ENCODE measurements around the gene NXN.
"Not testable (repeated sequence)": the region's sequence is repeated elsewhere in the genome, so short reads cannot be mapped to it uniquely, and the experiment has no call there.

Gene NXN

DNA sequence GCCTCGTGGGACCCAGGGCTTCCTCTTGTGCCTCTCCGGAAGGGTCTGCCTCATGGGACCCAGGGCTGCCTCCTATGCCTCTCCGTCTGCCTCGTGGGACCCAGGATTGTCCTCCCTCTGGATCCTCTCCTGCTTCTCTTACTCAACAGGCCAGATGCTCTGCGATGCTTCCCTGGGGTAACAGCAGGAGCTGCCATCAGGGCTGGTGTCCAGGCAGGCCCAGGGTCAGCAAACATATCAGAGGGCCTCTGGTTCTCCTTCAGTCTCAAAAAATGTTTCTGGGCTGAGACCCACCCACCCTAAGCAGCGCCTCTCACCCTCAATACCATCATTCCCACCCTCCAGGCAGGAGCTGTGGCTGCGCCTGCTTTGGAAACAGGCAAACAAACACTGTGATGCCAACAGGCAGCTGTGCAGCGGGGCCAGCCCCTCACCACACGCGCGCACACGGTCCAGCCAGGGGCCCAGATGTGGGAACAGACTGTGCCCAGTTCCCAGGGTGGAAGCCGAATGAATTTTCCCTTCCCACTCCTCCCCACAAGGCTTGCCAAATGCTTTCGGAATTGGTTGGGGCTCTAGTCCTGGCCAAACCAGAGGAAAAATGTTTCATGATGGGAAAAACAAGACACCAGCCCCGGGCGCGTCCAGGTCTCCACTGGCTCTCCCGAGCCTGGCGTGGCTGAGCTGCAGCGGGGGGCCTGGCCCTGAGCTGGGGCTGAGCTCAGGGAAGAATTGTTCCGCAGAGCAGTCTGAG lies 28.6 kb upstream of the NXN start:
- DNase-seq: peak in 4 of 42 donors; percentile 37 to 56 (median 52)
- intact Hi-C loops (cut with DNase I): no loop called here

DNA sequence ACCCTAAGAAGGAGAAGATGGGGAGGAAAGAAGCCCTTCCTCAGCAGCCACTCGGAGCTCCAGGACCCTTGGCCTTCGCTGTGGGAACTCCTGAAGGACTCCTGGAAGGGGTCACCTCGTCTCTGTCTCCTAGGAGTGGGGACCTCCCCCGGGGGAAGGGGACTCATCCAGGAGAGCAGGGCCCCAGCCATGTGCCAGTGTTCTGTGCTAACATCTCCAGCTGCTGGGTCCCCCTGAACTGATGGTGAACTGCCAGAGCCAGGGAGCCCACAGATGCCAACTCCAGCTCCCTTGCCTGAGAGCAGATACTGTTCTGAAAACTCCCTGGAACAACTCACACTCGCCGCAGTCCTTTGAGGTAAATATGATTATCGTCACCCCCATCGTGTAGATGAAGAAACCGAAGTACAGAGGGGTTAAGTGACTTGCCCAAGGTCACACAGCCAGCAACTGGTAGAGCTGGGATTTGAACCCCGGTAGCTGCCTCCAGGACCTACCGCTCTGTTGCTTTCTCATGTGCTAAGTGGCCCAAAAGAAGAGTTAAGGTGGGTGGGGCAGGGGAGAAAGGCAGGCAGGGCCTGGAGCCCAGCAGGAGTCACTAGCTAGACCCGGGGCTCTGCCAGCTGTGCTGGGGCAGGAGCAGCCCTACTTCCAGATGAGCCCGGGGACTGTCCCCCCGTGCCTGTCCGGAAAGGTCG lies 27.9 kb upstream of the NXN start:
- DNase-seq: no peak
- intact Hi-C loops (cut with DNase I): no loop called here

GRCh38 chr17:1006054-1006453 lies 26.5 kb upstream of the NXN start:
- no peak for DNase-seq
- intact Hi-C loops (cut with DNase I): no loop called here

- intact Hi-C loops (cut with DNase I): no loop called here
- peak in 41 of 42 donors; percentile 47 to 89 (median 72) for DNase-seq
Measured at GRCh38 chr17:1005361-1005946, 25.9 kb upstream of the NXN start.

DNA sequence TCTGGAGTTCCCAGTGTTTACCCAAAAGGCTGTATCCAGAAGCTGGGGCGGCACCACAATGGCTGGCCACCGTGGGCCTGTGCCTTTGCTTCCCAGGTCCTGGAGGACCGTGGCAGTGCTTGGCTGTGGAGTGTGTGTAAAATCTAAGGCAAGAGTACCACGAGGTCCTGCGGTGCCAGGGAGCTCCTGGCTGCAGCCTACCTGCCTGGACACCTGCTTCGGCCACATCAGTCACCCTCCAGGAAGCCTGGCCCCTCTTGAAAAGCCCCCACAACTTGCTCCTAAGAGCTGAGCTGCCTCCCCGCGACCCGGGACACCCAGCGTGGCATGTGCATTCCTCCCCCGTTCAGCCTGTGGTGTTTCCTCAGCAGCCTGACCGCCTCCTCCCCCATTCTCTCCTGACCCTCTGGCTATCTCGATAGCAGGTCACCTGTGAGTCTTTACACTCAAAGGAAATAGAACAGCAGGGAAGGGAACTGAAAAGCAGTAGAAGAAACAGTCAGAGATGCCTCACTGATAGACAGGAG lies 25.3 kb upstream of the NXN start:
- no peak for DNase-seq
- intact Hi-C loops (cut with DNase I): loop anchor here (5.0 kb wide), 1 partner anchor 37 kb away; no protein-coding TSS in a partner anchor

GRCh38 chr17:1003972-1004768 lies 24.6 kb upstream of the NXN start:
- DNase-seq: peak in 7 of 42 donors; percentile 18 to 57 (median 42)
- intact Hi-C loops (cut with DNase I): loop anchor here (5.0 kb wide), 1 partner anchor 38 kb away; no protein-coding TSS in a partner anchor

DNA sequence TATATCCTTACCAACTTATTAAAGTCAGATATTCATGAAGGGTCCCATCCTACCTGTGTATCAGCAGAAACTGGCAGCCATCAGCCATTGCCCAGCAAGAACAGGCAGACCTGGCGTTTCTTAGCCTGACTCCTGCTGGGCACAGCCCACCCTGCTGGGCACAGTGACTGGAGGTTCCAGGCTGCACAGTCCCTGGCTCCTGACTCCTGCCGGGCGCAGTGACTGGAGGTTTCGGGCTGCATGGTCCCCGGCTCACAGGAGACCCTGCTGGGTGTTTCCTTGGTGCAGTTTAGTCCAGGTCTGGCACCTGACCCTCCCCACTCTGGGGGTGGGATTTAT lies 24.0 kb upstream of the NXN start:
- intact Hi-C loops (cut with DNase I): loop anchor here (5.0 kb wide), 1 partner anchor 39 kb away; no protein-coding TSS in a partner anchor
- DNase-seq: no peak

DNA sequence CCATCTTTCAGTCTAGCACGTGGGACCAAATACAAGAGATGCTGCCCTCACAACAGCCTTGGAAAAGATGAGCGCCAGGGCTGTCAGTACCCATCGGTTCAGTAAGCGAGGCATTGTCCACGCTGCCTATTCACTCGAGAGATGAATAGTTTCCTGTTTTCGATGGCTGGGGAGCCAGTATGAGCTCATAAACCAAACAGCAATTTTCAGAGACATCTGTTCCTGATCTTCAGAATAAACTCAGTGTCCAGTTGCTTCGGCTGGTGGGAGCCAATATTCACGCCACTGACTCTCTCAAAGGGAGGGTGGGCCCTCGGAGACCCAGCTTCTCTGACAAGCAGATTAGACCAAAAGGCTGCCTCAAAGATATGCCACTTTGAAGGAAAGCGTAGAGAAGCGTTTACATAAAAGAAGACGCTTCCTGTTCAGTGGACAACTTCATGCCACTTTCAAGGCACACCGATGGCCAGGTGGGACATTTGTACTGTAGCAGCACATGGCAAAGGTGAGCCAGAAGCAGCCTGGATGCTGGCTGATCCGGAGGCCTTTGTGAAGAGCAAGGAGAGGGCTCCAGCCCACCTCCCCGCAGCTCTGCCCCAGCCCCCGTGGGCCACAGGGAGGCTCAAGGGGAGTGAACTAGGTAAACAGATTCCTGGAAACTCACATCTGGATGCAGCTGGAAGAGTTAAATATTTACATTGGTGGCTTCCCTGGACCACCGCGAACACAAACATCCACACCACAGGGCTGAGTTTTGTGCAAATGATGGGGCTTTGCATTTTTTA lies 23.4 kb upstream of the NXN start:
- intact Hi-C loops (cut with DNase I): loop anchor here (5.0 kb wide), 1 partner anchor 39 kb away; no protein-coding TSS in a partner anchor
- DNase-seq: peak in 32 of 42 donors; percentile 43 to 84 (median 64)

DNA sequence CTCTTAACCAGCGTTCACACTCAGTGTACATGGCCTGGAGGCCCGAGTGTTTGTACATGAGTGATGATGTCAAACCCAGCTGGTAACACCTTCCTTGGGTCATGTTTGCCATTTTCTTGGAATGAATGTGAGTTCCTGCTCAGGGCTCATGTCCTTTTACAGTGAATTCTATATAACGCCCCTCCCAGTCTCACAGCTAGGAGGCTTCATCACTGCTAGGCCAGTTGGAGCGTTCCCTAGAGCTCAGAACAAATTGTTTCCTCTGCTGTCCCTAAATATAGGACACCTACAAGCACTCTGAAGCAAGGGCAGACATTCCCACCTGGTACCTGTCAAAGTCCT lies 22.8 kb upstream of the NXN start:
- intact Hi-C loops (cut with DNase I): loop anchor here (5.0 kb wide), 1 partner anchor 40 kb away; no protein-coding TSS in a partner anchor
- DNase-seq: no peak

DNA sequence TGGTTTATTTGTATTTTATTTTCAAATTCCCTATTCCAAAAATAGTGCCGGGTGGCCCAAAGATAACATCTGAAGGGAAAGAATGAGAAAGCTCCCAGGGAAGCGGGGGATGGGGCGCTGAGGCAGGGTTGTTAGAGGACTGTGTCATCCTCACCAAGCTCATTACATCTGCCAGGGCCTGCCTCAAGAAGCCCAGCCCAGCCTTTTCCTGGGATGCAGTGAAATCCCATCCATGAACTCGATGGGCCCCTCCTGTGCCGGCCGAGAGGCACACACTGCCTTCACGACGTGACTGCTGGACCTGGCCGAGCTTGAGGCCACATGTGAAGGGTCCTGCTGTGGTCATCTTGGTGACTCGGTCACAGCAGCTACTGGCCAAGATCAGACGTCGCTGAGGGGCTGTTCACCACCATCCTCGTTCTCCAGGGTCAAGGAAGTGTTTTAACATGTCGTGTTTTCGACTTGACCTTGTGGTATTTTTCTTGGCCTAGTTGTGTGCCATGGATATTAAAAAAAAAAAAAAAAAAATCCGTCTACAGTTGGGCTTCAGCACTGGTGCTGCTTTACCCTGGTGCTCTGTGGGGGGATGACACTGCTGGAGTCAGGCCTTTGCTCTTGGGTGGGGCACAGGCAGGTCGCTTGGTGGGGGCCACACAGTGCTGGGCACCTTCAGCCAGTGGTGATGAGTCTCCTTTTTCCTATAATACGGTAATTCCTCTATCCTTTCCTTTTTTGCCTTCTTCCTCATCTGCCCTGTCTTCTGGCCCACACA lies 22.2 kb upstream of the NXN start:
- intact Hi-C loops (cut with DNase I): loop anchor here (5.0 kb wide), 1 partner anchor 40 kb away; no protein-coding TSS in a partner anchor
- peak in 2 of 42 donors; percentile 32 to 57 for DNase-seq

- no peak for DNase-seq
- intact Hi-C loops (cut with DNase I): loop anchor here (5.0 kb wide), 1 partner anchor 41 kb away; no protein-coding TSS in a partner anchor
Measured at GRCh38 chr17:1000597-1001461, 21.3 kb upstream of the NXN start.

DNA sequence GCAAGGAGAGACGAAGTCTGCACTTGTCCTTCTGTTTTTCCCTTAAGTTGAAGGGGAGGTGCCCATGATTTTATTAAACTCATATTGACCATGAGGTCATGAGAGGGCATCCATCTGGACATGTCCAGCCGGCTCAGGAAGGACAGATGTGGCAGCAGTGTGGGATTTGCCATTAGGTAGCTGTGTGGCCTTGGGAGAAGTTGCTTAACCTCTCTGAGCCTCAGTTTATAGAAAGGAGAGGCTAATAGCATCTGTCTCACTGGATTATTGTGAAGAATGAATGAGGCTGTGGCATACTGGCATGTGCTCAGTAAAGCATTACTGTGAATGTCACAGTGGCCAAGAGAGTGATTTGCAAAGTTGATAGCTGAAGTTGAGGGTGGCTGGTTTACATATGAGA lies 18.5 kb upstream of the NXN start:
- intact Hi-C loops (cut with DNase I): loop anchor here (5.0 kb wide), 2 partner anchors 59 to 216 kb away; partner anchors contain the start of genes GLOD4 and MRM3
- DNase-seq: no peak

DNA sequence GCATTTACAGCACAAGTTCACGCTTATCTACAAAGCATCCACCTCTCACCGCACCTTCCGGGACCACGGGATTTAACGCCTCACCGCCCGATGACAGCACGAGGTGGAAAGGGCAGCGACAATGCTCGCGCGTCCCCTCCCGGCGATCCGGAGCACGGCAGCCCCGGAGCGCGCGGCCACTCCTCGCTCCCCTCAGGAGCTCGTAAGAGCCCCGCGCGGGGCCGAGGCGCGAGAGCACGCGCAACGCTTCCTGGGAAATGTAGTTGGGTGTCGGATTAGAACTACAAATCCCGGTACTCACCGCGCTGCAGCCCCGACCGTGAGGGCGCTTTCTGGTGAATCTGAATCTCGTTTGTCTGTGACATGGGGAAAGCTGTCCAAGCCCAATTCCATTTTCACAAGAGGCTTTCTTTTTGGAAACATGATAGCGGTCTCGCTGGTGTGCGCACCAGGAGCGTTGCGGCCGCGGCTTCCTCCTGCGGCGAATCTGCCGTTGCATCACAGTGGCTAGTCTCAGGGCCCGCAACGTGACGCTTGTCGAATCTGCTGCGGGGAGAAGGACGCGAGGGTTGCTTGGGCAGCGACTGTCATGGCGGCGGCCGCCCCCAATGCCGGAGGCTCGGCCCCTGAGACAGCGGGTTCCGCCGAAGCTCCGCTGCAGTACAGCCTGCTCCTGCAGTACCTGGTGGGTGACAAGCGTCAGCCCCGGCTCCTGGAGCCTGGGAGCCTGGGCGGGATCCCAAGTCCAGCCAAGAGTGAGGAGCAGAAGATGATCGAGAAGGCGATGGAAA lies 17.2 kb upstream of the NXN start, which contains the start of gene TIMM22:
Gene TIMM22 (plus strand): TSS at position 576 of the 791 bp plus-strand sequence. CDS start 14 bp downstream, at position 590.
- intact Hi-C loops (cut with DNase I): loop anchor here (5.0 kb wide), 2 partner anchors 61 to 214 kb away; partner anchors contain the start of genes GLOD4 and MRM3
- DNase-seq: peak; percentile 85 to 97 (median 93)

DNA sequence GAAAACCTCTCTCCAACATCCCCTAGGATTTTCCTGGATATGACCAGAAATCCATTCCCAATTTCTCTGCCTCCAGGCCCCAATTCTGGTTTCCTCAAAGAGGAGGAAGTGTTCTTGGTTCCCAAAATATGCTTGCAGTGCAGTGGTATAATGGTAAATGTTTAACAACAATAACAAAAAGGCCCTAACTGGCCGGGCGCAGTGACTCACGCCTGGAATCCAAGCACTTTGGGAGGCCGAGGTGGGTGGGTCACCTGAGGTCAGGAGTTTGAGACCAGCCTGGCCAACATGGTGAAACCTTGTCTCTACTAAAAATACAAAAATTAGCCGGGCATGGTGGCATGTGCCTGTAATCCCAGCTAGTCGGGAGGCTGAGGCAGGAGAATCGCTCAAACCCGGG lies 15.7 kb upstream of the NXN start:
- intact Hi-C loops (cut with DNase I): loop anchor here (5.0 kb wide), 2 partner anchors 62 to 213 kb away; partner anchors contain the start of genes GLOD4 and MRM3

DNA sequence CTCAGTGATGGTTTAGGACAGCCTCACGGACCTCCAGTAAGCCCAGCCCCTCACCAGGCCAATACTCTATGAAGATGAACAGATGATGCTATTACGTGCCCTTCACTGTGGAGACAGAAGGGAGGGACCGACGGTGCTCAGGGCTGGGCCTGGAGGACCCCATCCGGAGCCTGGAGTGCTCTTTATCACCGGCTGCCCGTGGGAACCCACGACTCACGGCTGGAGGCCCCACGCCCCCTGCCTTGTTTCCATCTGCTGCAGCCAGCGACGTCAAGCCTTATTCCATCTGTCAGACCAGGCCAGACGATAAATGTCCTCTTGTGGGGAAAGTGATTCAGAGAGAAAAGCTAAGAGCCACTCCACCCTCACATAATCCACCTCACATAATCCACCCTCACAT lies 13.4 kb upstream of the NXN start:
- DNase-seq: no peak
- intact Hi-C loops (cut with DNase I): no loop called here

More for the DNA sequence above, 15.7 kb upstream of the NXN start:
- not testable (repeated sequence) for DNase-seq
